KMS-11 (cell line): ENCODE data around the gene PADI4.

Experiments used
- H2AFZ ChIP-seq: fragments of 200-600 bp; sonication (generic); 2 replicates; pipeline ENCODE4 v1.6.1; 2016; ENCODE audit warnings: antibody characterized with exemption, mixed run types, low read depth
- H3K27ac ChIP-seq: fragments of 200-600 bp; sonication (generic); 2 replicates; pipeline ENCODE4 v1.6.1; 2016; ENCODE audit warnings: mild to moderate bottlenecking, mixed run types
- H3K27me3 ChIP-seq: fragments of 200-600 bp; sonication (generic); 2 replicates; pipeline ENCODE4 v1.6.1; 2017; ENCODE audit warnings: mild to moderate bottlenecking, low read depth, mixed run types, moderate library complexity; ENCODE audit not compliant: insufficient read depth
- H3K36me3 ChIP-seq: fragments of 200-600 bp; sonication (generic); 2 replicates; pipeline ENCODE4 v1.6.1; 2017; ENCODE audit warnings: mild to moderate bottlenecking, mixed run types; ENCODE audit not compliant: insufficient read depth
- H3K4me1 ChIP-seq: fragments of 200-600 bp; sonication (generic); 2 replicates; pipeline ENCODE4 v1.6.1; 2016; ENCODE audit warnings: mild to moderate bottlenecking, low read depth, mixed run types; ENCODE audit not compliant: poor library complexity, severe bottlenecking
- H3K4me2 ChIP-seq: fragments of 200-600 bp; sonication (generic); 2 replicates; pipeline ENCODE4 v1.7.0; 2016; ENCODE audit warnings: mild to moderate bottlenecking, mixed run types
- H3K4me3 ChIP-seq: fragments of 200-600 bp; sonication (generic); IDR thresholded peaks from 2 replicates; pipeline ENCODE4 v1.6.1; 2017; ENCODE audit warnings: low read depth, low read length, mixed read lengths; ENCODE audit not compliant: insufficient read depth
- H3K79me2 ChIP-seq: fragments of 200-600 bp; sonication (generic); 2 replicates; pipeline ENCODE4 v1.6.1; 2016; ENCODE audit warnings: low read depth, mixed run types; ENCODE audit not compliant: insufficient read depth
- H3K9ac ChIP-seq: fragments of 200-600 bp; sonication (generic); 2 replicates; pipeline ENCODE4 v1.6.1; 2016; ENCODE audit warnings: mild to moderate bottlenecking, mixed run types
- H4K20me1 ChIP-seq: fragments of 200-600 bp; sonication (generic); 2 replicates; pipeline ENCODE4 v1.6.1; 2016; ENCODE audit warnings: mild to moderate bottlenecking, mixed run types; ENCODE audit not compliant: insufficient read depth
- CTCF ChIP-seq: fragments of 200-600 bp; sonication (generic); conservative IDR thresholded peaks from 2 replicates; pipeline ENCODE4 v1.6.1; 2017; ENCODE audit warnings: low read depth, mild to moderate bottlenecking, antibody characterized with exemption, low read length, moderate library complexity, mixed read lengths

The PADI4 gene

GRCh38 chr1:17347769-17348592 is 40.0 kb downstream of the PADI4 start:
- H3K36me3 ChIP-seq: no peaks in the 10 kb centered on the region
- H3K9ac ChIP-seq: no peak overlapping the region
- H4K20me1 ChIP-seq: no peaks in the 10 kb centered on the region
- H3K4me1 ChIP-seq: no peaks in the 10 kb centered on the region
- H3K79me2 ChIP-seq: no peaks in the 10 kb centered on the region
- no peak overlapping the region for H2AFZ ChIP-seq
- peaks cover 30% of the 10 kb centered on the region for H3K27me3 ChIP-seq
- no peak overlapping the region for H3K27ac ChIP-seq
- H3K4me3 ChIP-seq: no peak overlapping the region
- H3K4me2 ChIP-seq: no peak overlapping the region
- TF ChIP-seq CTCF: no peak

- Histone ChIP-seq H3K27me3 (peaks cover 31% of the 10 kb centered on the region), H3K27ac (no peak overlapping the region), H3K4me2 (no peak overlapping the region), H3K79me2 (no peaks in the 10 kb centered on the region), H4K20me1 (no peaks in the 10 kb centered on the region), H3K4me3 (no peak overlapping the region), H3K9ac (no peak overlapping the region), H2AFZ (no peak overlapping the region), H3K4me1 (no peaks in the 10 kb centered on the region), H3K36me3 (no peaks in the 10 kb centered on the region)
- no peak for TF ChIP-seq CTCF
Observed at GRCh38 chr1:17348593-17349234, 40.7 kb downstream of the PADI4 start.

GRCh38 chr1:17350083-17350482 is 42.1 kb downstream of the PADI4 start:
- no peak overlapping the region for H2AFZ ChIP-seq
- H4K20me1 ChIP-seq: no peaks in the 10 kb centered on the region
- H3K27ac ChIP-seq: no peak overlapping the region
- no peak for TF ChIP-seq CTCF
- H3K4me3 ChIP-seq: no peak overlapping the region
- H3K9ac ChIP-seq: no peak overlapping the region
- H3K36me3 ChIP-seq: no peaks in the 10 kb centered on the region
- peaks cover 41% of the 10 kb centered on the region for H3K27me3 ChIP-seq
- no peak overlapping the region for H3K4me2 ChIP-seq
- H3K4me1 ChIP-seq: no peaks in the 10 kb centered on the region
- no peaks in the 10 kb centered on the region for H3K79me2 ChIP-seq

- peaks cover 38% of the 10 kb centered on the region for H3K27me3 ChIP-seq
- H3K79me2 ChIP-seq: no peaks in the 10 kb centered on the region
- H3K4me3 ChIP-seq: no peak overlapping the region
- TF ChIP-seq CTCF: no peak
- H3K36me3 ChIP-seq: no peaks in the 10 kb centered on the region
- H3K4me1 ChIP-seq: no peaks in the 10 kb centered on the region
- no peak overlapping the region for H2AFZ ChIP-seq
- H4K20me1 ChIP-seq: no peaks in the 10 kb centered on the region
- no peak overlapping the region for H3K9ac ChIP-seq
- H3K4me2 ChIP-seq: no peak overlapping the region
- H3K27ac ChIP-seq: no peak overlapping the region
Observed at GRCh38 chr1:17350928-17351446, 43.0 kb downstream of the PADI4 start.
